Uterus (tissue), 2 donors: ENCODE results near the gene ZNF407.

Source experiments
- POLR2A ChIP-seq, 2 donors: fragments of 450-650 bp; IDR thresholded peaks; one replicate each; pipeline ENCODE4 v1.6.1; 2016; ENCODE audit warnings: antibody characterized with exemption in 2 of 2, mild to moderate bottlenecking in 1 of 2, moderate library complexity in 1 of 2
- TF ChIP-seq, protein P1 (sequence below), 4 experiments: fragments of 200-600 bp in 2 of 4; fragments of 450-650 bp in 2 of 4; sonication (generic) in 2 of 4; IDR thresholded peaks; one replicate each; pipeline ENCODE4 v1.5.1; 2016 to 2019; ENCODE audit warnings: antibody characterized with exemption in 4 of 4, mild to moderate bottlenecking in 2 of 4, moderate library complexity in 1 of 4

DNA sequence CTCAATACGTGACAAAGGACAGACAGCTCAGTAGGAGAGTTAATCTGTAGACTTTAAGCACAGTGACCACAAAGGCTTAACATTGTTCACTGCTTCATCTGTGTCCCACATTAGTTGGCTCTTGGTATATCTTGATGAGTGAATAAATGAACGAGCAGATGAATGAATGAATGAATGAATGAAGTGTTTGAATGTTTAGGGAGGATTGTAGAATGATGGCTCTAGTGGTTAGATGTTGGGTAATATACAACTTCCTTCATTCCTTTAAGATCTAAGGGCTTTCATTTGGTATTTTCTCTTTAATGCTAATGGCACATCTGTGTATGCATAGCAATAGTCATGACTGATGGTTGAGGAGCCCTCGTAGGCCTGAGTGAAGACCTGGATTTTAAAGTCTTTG, 40.5 kb downstream of the ZNF407 start:
- TF ChIP-seq, protein P1, sequence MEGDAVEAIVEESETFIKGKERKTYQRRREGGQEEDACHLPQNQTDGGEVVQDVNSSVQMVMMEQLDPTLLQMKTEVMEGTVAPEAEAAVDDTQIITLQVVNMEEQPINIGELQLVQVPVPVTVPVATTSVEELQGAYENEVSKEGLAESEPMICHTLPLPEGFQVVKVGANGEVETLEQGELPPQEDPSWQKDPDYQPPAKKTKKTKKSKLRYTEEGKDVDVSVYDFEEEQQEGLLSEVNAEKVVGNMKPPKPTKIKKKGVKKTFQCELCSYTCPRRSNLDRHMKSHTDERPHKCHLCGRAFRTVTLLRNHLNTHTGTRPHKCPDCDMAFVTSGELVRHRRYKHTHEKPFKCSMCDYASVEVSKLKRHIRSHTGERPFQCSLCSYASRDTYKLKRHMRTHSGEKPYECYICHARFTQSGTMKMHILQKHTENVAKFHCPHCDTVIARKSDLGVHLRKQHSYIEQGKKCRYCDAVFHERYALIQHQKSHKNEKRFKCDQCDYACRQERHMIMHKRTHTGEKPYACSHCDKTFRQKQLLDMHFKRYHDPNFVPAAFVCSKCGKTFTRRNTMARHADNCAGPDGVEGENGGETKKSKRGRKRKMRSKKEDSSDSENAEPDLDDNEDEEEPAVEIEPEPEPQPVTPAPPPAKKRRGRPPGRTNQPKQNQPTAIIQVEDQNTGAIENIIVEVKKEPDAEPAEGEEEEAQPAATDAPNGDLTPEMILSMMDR (IDR thresholded peaks at IDR 0.05): no peak
- TF ChIP-seq POLR2A (IDR thresholded peaks at IDR 0.05): no peak
